Endothelial cell of hepatic sinusoid (primary cell): ENCODE results near the gene PLP2.

Experiments used
- in situ Hi-C: cut with HindIII; loops from 2 replicates; pipeline ENCODE4 v1.10.0; 2017; ENCODE audit warnings: low sequenced_read_pairs

The PLP2 gene

GRCh38 chrX:49208399-49208798 lies 36.7 kb downstream of the PLP2 start:
- in situ Hi-C loops = no loop called here

- in situ Hi-C loops = no loop called here
Measured at GRCh38 chrX:49209434-49210251, 37.9 kb downstream of the PLP2 start.

GRCh38 chrX:49210406-49210805 lies 38.7 kb downstream of the PLP2 start:
- in situ Hi-C loops = no loop called here

GRCh38 chrX:49211074-49211473 lies 39.4 kb downstream of the PLP2 start:
- in situ Hi-C loops = no loop called here

GRCh38 chrX:49212209-49212608 lies 40.5 kb downstream of the PLP2 start:
- in situ Hi-C loops = no loop called here

- in situ Hi-C loops = no loop called here
Measured at GRCh38 chrX:49212861-49213260, 41.2 kb downstream of the PLP2 start.

GRCh38 chrX:49214416-49214815 lies 42.7 kb downstream of the PLP2 start:
- in situ Hi-C loops = no loop called here

GRCh38 chrX:49214996-49215526 lies 43.4 kb downstream of the PLP2 start:
- in situ Hi-C loops = no loop called here

GRCh38 chrX:49220100-49220499 lies 48.4 kb downstream of the PLP2 start:
- in situ Hi-C loops = no loop called here

GRCh38 chrX:49221868-49222267 lies 50.2 kb downstream of the PLP2 start:
- in situ Hi-C loops = no loop called here
